Heart left ventricle (tissue), 13 donors: ENCODE results near the gene DUSP7.

Source experiments
- CTCF ChIP-seq, 12 donors: fragments of 200-600 bp; sonication (generic) in 4 of 12; IDR thresholded peaks; one replicate each; pipeline versions ENCODE4 v1.5.0 to v1.8.0; 2018 to 2022; ENCODE audit warnings: antibody characterized with exemption in 12 of 12, mild to moderate bottlenecking in 5 of 12
- POLR2A ChIP-seq, 2 donors: fragments of 450-650 bp; IDR thresholded peaks; one replicate each; pipeline ENCODE4 v1.6.1; 2017; ENCODE audit warnings: antibody characterized with exemption in 2 of 2, mild to moderate bottlenecking in 2 of 2, moderate library complexity in 2 of 2
- donor health status: ischemic (EF 13 %, LVEDD 7.1; RV severe dilation, severe dysfunction).
- donor health status: DM: no; HTN: yes; CAD: no.
- donor health status: DM: no; HTN: no; CAD: no.
- donor health status: ischemic (EF 25% LVEDD 6.9; RV normal size, moderate dysfunction).
- donor health status: ischemic (EF 25% LVEDD 5.7; RV mildly dilated, moderate dysfunction).
- donor health status: ischemic (EF 35%, LVEDD 5.7; RV mildly dilated, moderate dysfunction).
- donor health status: nonischemic (EF 11% LVEDD 7.7; RV severe dilation, severe dysfunction).
- donor health status: DM: yes; HTN: yes; CAD: no.
- donor health status: PGD.
- donor health status: ischemic (EF 29% LVEDD 5.4; RV normal size, mild dysfunction).
- donor health status: nonischemic (EF 23%, LVEDD 6.1; RV moderate dilation, normal function).

GRCh38 chr3:52089691-52090090 lies 33.3 kb upstream of the DUSP7 start:
- TF ChIP-seq CTCF (IDR thresholded peaks at IDR 0.05) (no peak), POLR2A (IDR thresholded peaks at IDR 0.05) (no peak)
